Activated gamma-delta T cell (primary cell): ENCODE data around the gene PFKP.

ENCODE experiments used
- DNase-seq: peaks from one replicate; lab custom pipeline; 2025; lab: John Stamatoyannopoulos, UW

PFKP gene

DNA sequence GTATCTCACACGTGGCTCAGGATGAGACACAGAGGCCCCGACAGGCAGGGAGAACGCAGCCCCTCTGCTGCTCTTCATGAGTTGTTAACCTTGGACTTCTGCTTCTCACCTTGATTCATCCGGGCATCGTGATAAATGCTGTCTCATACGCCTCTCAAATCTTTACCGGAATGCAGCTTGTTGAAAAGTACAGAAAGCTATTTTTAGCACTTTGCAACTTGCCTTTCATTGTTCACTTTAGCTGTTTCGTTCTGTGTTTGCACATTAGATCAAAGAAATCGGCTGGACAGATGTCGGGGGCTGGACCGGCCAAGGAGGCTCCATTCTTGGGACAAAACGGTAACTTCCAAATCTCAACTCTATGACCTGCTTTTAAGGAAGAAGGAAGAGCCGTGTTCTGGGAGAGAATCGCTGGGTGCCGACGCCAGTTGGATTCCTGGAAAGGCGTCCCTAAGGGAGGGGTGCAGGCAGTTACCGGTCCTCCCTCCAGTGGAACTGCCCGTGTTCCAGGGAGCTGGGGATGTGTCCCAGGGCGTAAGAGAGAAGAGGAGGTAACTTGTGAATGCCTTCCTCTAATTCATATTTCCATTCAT lies 49.3 kb downstream of the PFKP start:
- no peak for DNase-seq

DNA sequence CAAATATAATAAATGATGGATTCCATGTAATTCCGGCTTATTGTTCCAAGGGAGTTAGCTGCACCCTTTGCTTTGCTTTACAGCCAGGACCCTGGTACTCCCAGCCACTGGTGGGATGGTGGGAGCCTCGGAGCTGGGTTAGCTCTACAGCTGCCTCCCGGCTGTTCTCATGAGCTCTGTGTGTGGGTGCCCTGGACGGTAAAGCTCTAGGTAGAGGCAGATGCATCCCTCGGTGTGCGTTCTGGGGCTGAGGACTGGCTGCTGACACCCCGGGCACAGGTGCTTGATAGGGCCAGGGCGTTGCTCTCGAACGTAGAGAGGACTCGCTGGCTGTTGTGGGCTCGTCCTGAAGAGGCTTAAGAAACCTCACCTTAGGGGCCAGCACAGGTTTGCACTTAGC lies 50.1 kb downstream of the PFKP start:
- DNase-seq: no peak

DNA sequence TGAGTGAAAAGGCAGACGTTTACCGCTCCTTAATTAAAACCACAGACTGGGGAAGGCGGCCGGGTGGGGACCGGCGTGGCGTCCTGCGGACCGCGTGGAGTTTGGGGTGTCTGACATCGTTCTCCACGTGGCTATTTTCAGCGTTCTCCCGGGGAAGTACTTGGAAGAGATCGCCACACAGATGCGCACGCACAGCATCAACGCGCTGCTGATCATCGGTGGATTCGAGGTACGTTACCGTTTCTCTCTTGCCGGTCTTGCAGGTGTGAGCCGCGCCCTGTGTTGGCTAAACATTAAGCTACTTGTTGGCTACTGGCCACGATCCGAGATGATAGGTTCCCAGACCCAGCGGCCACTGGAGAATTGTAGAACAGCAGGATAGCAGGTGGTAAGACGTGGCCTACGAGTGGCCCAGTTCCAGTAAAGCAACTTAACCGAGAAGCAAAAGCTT lies 51.3 kb downstream of the PFKP start:
- DNase-seq: no peak

DNA sequence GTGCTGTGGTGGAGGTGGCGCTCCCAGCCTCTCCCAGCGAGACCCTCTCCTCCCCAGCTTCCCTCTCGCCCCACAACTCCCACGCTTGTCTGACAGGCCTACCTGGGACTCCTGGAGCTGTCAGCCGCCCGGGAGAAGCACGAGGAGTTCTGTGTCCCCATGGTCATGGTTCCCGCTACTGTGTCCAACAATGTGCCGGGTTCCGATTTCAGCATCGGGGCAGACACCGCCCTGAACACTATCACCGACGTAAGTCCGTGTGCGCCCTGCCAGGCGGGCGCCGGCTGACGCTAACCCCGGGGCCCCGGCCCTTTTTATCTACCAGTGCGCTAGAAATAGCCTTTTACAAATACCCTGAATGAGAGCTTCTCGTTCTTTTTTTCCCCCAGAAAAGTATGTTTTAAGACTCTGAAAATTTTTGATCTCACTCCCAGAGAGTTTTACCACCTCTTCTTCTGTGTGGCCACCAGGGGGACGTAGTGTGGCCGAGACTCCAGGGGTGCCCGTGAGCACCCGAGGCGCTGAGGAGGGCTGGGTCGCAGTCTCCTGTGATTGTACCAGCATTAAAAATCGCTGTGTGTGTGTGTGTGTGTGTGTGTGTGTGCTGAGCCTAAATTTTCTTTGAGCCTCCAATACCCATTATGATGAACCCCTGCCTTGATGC lies 52.6 kb downstream of the PFKP start:
- DNase-seq: no peak

DNA sequence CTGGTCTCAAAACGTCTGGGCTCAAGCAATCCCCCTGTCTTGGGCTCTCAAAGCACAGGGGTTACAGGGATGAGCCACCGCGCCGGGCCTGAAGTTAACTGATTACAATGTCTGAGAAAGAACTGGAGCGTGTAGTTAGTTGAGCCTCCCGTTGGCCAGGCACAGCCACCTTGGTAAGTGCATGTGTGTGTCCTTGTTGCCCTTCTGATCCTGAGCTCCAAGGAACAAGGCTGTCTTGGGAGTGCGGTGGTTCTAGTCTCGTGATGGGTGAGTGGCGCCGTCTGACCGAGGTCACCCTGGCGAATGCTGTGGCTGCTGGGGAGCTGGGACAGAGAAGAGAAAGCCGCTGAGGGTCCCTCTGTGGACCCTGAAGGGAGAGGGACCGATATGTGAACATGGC lies 54.7 kb downstream of the PFKP start:
- DNase-seq: no peak

DNA sequence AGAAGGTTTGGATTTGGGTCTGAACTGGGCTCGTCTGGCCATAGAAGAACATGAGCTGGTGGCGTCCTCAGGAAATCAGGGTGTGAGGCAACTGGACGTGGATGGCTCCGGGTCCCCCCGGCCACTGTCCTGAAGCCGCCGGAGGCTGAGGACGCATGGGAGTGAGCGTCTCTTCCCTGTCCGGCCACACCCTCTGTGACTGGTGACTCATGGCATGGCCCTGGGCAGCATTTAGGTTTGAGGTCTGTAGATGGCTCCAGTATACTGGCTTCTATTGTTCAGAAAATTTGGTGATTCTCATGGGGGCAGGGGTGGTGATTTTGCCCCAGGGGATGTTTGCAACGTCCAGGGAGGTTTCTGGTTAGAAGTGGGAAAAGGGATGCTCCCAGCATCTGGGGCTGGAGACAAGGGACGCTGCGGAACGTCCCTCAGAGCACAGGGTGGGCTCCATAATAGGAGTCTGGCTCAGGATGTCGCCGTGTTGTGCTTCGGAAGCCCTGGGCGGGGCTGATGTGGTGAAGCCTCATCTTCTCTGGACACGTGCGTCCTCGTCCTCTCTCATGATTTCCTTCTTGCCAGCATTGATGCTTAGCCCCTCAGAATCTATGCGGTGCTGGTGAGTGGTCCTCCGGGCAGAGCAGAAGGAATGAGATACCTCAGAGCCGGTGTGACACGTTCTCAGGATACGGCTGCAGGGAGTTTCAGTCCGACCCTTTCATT lies 55.3 kb downstream of the PFKP start:
- no peak for DNase-seq

DNA sequence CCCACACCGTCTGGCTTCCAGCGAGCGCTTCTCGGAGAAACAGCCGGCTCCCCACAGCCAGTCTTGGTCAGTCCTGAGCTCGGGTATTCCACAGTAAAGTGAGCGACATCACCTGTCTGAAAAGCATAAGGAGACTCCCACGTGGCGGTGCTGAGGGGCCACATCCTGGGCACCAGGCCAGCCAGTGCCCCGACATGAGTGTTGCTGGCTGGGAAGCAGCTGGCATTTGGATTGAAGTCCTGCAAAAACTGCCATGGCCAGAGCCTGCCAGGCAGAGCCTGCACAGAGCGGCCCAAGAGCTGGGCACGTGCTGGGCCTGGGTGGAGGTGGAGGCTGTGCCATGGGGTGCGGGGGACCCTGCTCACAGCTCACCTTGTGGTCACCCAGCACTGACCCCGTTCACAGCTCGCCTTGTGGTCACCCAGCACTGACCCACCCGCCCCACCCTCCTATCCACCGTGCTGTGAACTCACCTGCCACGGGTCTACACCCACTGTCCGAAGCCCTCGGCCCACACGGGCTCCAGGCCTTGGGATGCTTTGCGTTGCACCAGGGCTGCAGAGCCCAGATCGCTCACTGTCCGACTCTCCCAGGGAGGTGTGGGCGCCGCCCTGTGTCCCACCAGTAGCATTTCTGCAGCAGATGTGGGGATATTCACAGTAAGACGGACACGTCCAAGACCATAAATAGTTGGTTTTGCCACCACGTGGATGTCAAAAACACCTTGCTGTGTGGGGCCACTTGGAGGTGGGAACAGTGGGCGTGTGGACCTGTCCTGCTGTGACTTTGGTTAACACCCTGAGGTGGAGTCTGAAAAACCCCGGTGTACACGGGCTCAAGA lies 56.4 kb downstream of the PFKP start:
- no peak for DNase-seq

DNA sequence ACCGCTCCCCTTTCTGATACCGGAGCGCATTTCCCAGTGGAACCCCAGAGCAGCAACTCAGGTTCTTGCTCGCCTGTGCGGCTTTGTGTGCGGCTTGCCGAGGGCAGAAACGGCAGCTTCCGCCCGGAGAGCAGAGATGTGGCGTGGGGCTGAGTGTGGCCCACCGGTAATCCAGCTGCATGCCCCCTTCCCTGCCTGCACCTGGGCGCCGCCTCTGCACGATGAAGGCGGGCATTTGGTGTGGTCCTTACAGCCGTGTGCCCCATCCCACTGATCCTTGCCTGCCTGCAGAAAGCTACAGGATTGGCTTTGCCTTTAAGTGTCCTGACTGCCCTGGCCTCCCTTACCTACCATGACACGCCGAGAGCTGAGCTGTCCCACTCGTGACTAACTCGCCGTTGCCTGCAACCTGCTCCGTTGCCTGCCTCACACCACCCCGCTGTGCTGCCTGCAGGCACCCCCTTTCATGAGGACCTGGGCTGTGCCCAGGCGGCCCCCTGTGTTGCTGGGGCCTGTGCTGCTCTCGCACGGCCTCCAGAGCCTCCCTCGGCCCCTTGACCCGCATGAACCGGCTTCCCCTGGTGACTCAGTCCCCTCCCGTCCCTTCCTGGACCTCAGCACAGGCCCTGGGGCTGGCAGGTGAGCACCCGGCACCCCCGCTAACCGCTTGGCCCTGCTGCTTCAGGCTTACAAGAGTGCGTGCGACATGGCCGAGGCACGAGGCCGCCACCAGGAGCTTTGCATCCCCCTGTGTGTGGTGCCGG lies 57.2 kb downstream of the PFKP start:
- DNase-seq: no peak

DNA sequence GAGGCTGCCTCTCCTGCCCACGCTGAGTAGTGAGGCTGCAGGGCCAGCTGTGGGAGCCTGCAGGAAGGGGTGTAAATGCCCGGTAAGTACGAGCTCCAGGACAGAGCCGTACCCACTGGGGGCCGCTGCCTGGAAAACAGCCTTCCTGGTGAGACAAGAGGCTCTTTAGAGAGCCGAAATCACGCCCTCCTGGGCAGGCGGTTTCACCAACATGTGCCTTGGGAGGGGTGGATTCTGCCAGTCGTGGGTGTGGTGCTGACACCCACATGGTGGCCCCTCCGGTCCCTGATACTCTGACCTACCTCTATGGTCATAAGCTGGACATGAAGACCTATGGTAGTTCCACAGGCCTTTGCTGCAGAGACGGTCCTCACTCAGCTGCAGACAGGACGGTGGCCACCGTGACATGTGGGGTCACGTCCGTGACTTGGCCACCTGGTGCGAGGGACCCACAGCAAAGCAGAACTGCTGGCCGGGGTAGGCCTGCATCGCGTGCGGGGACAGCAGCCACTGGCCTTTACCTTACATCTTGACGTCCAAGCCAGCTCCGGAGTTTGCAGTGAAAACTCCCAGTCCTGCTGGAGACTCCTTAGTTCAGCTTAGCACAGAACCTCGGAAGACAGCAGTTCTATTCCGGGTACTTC lies 58.3 kb downstream of the PFKP start:
- no peak for DNase-seq

DNA sequence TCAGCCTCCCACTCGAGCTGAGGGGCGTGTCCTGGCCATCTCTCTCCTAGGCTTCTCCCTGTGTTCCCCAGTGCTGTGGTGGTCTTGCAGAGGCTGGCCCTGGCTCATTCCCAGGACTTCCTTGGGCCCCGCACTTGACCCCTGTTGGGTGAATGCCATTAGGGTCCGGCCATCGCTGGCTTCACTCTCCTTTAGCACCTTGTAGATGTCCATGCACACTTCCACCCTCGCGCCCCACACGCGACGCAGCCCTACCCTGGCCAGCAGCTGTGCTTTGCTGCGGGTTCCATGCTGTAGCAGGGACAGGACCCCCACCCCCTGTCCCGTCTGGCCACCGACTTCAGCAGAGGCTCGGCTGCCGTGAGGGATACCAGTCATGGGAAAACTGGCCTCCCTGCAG lies 58.9 kb downstream of the PFKP start:
- DNase-seq: no peak

DNA sequence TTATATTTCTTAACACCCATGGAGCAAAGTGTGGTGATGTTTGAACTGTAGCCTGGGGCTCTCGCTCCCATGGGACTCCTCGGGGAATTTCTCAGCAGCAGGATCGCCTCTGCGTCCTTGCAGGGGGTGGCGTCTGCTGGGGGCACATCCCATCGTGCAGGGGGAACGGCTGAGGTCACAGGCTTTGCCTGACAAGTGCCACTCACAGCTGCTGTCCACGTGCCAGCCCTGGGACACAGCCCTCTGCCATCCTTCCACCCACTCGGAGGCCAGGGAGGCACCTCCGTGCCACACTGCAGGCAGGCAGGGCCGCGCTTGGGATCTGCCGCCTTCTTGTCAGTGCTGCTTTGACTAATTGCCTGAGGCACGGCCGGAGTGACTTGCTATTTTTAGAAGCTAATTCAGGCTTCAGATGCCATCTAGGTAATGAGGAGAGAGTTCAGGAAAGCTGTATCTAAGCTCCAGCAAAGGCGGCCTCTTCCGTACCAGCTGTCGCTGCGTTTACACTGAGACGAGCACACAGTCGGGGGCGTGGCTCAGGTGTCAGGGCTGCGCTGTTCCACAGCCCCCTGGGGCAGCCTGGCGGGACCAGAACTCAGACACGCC lies 59.5 kb downstream of the PFKP start:
- no peak for DNase-seq

DNA sequence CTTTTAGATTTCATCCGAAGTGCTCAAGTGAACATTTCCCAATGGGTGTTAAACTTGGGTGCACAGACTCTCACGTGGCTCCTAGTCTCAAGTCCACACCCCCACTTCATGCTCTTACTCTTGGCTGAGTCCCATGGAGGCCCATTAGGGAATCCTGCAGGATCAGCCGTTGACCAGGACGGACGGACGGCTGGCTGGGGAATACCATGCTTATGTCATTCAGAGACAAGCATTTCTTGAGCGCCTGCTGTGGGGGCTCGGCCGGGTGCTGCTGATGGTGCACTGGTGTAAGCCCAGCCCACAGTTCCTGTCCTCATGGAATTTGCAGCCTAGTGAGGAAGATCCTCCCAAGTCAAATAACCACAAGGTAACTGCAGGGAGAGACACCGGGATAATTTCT lies 60.6 kb downstream of the PFKP start:
- no peak for DNase-seq

DNA sequence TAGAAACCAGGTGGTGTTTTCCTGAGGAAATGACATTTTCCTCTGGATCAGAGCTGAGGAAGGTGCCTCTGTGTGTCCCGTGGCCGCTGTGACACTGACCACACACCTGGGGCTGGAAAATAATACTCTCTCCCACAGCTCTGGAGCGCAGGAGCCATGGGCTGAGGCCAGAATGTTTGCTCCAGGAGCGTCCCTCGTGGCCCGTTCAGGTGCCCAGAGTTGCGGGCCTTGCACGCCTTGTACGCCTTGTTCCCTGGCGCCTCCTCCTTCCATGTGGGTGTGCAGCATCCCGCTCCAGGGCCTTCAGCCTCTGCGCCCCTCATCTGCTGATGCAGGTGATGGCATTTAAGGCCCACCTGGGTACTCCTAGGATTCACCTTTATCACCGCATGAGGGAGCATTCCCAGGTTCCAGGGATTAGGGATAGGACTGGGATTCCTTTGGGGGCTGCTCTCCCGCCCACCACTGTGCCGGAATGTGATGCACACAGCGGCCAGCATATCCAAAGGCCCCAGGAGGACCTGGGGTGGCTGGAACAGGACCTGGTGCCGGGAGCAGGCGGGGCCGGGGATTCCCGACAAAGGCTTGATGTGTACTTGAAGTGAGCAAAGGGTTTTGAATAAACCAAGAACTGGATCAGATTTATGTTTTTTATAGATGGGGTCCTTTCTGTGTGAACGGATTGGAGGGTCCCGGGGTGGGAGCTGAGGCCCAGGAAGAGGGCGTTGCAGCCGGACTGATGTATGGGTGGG lies 61.2 kb downstream of the PFKP start:
- DNase-seq: no peak

DNA sequence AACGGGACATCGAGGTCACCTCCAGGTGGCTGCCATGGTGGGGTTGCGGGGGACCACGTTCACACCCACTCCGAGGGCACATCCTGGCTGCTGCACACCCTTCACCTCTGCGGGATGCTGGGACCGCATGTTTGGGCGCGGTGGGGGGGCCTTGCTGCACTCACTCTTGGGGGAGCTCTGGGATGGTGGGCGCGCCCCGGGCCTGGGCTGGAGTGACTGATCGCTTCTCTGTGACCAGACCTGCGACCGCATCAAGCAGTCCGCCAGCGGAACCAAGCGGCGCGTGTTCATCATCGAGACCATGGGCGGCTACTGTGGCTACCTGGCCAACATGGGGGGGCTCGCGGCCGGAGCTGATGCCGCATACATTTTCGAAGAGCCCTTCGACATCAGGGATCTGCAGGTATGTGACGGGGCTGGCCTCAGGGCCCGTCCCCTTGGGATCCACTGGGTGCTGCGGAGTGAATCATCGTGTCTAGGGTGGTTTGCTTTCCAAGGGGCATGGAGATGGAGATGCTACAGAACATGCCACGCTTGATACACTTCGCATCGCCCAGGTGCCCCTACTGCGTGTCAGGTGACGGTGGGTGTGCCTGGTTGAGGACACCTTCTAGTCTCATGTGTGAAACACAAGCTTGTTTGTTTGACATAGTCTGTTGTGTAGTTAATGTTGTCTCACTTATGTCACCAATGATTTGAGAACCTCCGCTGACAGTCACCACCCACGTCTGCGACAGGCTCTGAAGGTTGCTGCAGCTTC lies 62.4 kb downstream of the PFKP start:
- DNase-seq: no peak

DNA sequence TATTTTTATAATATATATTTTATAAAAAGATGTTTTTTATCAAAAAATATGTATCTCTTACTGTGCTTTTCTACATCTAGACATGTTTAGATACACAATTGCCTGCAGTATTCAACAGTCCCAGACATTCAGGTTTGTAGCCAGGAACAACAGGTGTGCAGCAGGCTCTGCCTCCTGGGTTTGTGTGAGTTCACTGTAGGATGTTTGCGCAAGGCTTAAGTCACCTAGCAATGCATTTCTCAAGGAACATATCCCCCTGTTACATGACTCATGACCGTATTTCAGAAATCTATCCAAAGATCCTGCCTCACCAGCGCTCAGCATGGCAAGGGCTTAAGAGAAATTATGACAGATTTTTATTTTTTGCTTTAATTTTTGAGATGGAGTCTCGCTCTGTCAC lies 63.8 kb downstream of the PFKP start:
- DNase-seq: no peak

DNA sequence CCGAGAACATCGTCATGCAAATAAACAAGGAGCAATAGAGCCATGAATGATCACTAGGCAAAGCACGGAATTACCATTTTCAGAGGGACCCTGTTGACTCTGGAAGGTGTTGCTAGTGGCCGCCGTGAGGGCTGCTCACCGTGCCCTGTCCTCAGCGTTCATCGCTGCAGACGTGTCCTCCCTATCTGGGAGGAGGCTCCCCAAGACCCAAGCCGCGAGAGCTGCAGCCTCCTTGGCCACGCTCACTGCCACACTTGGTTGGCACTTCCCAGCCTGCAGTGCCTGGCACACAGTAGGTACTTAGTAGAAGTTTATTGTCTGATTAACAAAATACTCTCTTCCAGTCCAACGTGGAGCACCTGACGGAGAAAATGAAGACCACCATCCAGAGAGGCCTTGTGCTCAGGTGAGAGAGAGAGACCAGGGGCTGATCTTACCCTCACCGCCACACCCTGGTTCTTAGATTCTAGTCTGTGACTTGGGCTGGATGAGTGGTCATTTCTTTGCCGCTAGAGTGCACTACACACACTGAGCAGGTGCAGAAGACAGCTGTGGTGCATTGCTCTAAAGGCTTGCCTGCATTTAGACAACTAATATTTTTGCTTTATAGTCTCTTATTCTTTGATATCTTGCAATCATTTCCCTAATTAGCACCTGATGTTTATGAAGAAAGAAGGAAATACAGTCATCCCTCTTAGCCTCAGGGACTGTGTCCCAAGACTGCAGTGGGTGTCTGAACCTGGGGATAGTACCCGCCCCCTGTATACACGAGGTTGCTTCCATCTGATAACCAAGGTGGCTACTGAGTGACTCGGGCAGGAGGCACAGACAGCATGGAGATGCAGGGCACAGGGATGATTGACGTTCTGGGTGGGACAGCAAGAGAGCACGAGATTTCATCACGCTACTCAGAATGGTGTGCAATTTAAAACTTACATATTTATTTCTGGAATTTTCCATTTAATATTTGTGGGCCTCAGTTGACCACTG lies 65.0 kb downstream of the PFKP start:
- DNase-seq: no peak

DNA sequence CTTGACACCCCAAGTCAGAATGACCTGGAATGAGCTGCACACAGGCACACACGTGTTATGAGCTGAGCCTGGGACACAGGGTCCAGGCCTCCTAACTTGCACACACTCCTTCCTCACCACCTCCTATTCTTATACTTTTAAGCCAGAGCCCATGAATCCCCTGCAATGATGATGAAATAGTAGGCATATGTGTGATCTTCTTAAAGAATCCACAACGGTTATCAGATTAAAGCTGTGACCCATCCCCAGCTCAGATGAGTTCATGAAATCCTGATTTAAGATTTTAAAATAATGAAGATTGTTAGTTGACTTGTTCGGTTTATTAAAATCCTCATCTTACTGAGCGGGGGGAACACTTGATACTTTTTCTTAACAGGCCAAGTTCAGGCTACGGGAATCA lies 66.6 kb downstream of the PFKP start:
- no peak for DNase-seq

DNA sequence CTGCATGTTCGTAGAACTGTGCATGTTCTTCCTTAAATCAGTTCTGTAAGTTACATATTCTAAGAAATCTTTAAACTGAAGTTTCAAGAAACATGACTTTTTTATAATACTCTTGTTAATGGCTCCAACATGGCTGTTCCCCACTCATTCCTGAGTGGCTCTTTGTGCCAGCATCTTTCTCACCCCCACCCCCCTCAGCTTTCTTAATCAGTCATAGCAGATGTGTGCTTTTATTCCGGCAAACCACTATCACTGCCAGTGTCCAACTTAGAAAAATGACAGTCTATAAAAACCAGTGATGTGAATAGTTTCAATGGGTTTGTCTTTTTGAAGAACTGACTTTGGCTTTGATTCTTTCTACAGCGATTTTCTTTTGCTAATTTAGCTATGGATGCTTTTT lies 67.7 kb downstream of the PFKP start:
- no peak for DNase-seq
